NCI-H2107 treated with DMSO at 0.1 percent for 48 hours (cell line): ENCODE results near the gene NDUFV1.
"Not testable (repeated sequence)": the region's sequence is repeated elsewhere in the genome, so short reads cannot be mapped to it uniquely, and the experiment has no call there.

Experiments used
- DNase-seq: peaks from one replicate; lab custom pipeline; 2025; ENCODE audit not compliant: unreplicated experiment; lab: John Stamatoyannopoulos, UW

Gene NDUFV1

DNA sequence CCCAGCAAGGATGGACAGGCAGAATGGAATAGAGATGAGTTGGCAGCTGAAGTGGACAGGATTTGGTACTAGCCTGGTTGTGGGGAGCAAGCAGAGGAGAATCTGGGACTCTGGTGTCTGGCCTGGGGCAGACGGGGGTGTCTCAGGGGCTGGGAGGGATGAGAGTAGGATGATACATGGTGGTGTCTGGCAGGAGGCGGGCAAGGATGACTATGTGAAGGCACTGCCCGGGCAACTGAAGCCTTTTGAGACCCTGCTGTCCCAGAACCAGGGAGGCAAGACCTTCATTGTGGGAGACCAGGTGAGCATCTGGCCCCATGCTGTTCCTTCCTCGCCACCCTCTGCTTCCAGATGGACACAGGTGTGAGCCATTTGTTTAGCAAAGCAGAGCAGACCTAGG lies 20.8 kb upstream of the NDUFV1 start:
- no peak for DNase-seq

DNA sequence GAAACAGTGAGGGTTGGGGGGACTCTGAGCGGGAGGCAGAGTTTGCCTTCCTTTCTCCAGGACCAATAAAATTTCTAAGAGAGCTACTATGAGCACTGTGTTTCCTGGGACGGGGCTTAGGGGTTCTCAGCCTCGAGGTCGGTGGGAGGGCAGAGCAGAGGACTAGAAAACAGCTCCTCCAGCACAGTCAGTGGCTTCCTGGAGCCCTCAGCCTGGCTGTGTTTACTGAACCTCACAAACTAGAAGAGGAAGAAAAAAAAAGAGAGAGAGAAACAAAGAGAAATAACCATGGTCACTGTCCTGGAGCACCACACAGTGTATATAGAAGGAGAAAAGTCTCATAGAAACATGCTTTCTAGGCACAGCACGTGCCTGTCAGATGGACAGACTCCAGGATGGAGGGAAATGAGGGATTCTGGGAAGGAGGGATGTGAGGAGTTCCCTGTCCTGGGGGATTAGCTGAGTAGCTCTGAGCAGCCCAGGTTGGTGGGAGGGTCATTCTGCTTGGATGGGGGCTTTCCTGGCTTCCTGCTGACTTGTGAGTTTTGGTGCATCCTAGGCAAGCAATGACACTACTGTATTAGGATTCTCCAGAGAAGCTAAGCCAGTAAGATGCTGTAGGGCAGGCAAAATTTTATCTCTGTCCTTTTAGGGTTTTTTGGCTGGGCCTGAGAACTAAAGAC lies 20.0 kb upstream of the NDUFV1 start:
- no peak for DNase-seq

DNA sequence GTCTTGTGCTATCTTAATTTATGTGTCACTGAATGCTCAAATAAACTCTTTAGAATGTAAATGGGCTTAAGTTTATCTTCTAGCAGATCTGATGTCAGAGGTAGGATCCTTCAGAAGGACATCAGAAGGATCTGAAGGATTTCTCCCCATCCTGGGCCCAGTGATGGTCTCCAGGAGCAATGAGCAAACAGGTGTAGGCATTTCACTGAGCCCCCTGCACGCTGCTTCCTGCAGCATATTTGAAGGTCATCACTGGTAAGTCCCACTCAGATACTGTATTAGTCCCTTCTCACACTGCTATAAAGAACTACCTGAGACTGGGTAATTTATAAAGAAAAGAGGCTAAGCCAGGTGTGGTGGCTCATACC lies 18.6 kb upstream of the NDUFV1 start:
- no peak for DNase-seq

DNA sequence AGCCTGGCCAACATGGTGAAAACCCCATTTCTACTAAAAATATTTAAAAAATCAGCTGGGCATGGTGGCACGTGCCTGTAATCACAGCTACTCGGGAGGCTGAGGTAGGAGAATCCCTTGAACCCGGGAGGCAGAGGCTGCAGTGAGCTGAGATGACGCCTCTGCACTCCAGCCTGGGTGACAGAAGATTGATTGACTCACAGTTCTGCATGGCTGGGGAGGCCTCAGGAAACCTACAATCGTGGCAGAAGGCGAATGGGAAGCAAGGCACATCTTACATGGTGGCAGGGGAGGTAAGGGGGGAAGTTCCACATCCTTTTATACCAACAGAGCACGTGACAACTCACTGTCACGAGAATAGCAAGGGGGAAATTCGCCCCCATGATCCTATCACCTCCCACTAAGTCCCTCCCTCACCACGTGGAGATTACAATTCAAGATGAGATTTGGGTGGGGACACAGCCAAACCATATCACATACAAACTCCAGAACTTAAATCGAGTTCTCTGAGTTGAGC lies 17.8 kb upstream of the NDUFV1 start:
- DNase-seq, result not testable (repeated sequence)

DNA sequence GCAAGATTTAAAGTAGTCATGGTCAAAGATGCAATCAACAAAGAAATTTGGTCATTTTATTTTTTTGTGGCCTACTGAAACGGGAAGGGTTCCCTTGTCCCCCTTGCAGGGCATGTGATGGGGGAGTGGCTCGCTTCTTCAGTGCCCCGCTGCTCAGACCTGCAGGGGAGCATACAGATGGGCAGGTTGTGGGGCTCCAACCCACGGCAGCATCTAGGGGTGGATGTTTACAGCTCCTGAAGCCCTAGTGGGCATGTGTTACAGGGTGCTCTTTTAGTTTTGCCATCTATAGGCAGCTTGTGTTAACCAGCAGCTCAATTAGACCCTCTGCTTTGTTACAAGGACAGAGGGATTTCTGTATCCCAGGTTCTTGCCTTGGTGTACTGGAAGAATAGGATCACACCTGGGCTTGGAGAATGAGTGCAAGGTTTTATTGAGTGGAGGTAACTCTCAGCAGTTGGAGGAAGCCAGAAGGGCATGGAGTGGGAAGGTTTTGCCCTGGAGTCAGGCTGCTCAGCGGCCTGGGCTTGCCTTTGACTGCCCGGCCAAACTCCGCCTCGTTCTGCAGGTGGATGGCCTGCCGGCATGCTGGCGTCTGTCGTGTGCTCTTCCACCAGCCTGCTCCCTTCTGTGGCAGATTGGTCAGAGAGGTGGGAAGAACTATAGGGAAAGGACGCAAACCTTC lies 13.7 kb upstream of the NDUFV1 start:
- DNase-seq, result no peak

DNA sequence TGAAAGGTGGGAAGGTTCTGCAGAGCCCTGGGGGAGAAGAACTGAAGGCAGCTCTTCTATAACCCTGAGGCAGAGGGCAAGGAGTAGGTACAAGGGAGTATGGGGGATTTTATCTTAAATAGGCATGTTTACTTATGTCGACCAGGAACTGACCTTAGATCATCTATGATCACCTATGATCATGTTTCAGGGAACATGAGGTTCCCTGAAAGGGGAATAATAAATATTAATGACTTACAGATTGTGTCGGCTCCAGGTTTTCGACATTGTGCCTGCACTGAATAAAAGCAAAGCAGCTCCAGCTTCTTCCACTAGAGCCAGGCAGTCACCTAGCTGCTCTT lies 13.2 kb upstream of the NDUFV1 start:
- no peak for DNase-seq

DNA sequence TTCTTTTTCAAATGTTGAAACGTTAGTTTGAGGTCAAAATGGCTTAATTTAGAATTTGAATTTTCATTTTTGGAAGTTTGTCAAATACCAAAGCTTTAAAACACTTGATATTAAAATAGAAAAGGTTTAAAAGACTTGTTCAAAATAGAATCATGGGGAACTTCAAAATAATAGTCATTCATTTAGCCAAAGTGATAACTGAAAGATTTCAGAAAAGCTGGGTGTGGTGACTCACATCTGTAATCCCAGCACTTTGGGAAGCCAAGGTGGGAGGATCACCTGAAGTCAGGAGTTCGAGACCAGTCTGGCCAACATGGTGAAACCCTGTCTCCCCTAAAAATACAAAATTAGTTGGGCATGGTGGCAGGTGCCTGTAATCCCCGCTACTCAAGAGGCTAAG lies 12.3 kb upstream of the NDUFV1 start:
- no peak for DNase-seq

DNA sequence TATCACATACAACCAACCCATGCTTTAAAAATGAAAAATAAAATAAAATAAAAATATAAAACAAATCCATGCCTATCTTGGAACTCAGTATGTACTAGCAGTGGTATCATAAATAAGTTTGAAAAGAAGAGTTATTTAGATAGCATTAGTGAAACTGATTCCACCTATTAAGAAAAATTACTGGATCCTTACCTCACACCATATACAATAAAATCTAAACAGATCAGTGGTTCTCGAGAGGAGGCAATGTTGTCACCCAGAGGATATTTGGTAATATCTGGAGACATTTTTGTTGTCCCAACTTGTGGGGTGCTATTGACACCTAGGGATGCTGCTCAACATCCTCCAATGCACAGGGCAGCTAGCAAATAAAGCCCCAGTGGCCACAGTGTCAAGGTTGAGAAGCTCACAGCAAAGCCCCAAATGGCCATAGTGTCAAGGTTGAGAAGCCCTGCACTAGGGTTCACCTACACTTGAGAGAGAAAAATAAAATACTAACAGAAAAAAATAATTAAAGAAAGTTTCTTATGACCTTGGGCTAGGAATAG lies 9.9 kb upstream of the NDUFV1 start:
- no peak for DNase-seq

DNA sequence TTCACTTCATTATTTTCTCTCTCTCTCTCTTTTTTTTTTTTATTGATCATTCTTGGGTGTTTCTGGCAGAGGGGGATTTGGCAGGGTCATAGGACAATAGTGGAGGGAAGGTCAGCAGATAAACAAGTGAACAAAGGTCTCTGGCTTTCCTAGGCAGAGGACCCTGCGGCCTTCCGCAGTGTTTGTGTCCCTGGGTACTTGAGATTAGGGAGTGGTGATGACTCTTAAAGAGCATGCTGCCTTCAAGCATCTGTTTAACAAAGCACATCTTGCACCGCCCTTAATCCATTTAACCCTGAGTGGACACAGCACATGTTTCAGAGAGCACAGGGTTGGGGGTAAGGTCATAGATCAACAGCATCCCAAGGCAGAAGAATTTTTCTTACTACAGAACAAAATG lies 9.3 kb upstream of the NDUFV1 start:
- DNase-seq, result not testable (repeated sequence)

DNA sequence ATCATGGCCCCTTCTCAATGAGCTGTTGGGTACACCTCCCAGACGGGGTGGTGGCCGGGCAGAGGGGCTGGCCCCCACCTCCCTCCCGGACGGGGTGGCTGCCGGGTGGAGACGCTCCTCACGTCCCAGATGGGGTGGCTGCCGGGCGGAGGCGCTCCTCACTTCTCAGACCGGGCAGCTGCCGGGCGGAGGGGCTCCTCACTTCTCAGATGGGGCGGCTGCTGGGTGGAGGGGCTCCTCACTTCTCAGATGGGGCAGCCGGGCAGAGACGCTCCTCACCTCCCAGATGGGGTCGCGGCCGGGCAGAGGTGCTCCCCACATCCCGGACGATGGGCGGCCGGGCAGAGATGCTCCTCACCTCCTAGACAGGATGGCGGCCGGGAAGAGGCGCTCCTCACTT lies 8.8 kb upstream of the NDUFV1 start:
- not testable (repeated sequence) for DNase-seq

DNA sequence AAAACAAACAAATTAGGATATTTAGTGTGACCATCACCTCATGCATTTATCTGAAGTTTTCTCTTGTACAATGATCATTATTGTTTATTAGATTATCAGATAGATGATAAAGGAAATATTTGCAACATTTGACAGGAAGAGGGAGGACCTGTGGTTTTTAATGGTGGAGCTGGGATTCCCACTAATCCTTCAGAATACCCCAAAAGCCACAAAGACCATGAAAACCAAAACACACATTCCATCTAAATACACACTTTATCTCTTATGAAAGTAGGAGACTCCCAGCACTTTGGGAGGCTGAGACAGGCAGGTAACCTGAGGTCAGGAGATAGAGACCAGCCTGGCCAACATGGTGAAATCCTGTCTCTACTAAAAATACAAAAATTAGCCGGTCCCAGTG lies 7.6 kb upstream of the NDUFV1 start:
- DNase-seq, result no peak

DNA sequence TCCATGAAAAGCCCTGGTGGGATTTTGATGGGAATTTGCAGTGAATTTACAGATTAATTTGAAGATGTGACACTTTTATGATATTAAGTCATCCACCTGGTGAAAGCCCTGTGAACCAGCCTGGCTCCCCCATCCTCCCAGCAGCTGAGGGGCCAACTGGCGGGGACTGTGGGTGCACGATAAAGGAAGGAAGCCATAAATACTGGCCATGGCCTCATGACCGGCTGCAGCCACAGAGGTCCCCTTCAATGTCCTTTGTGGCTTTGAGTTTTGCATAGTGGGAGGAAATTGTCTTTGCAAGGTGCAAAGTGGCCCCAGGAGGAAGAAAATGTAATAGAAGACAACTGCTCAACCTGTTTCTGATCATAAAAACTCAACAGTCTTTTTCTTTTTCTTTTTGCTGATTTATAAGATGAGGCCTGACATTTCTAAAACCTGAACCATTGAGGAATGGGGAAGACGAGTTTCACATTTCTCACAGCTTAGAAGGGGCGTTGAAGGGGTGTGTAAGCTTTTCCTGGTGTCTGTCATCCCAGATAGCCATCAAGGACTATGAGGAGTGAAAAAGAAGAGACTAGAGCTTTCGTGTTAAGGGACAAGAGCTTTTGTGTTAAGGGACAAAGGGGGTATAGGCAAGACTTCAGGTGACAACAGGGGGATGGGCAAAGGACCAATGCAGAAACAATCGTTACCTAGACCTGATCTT lies 6.3 kb upstream of the NDUFV1 start:
- no peak for DNase-seq

DNA sequence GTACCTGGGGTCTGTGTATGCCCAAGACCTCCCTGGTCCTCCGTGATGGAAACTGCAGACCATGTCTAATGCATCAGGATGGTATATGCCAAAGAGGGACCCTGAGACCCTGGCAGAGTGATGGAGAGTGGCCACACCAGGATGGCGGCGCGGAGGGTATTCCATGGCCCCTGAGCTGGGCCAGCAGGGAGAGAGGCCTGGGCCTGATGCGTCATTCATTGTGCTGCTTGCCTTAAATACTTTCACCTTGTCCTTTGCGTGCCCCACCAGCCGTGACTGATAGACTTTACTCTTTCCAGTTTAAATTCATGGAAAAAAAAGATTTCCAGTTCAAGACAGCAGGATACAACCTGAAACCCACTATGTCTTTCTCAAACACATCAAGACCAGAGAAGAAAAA lies 5.6 kb upstream of the NDUFV1 start:
- no peak for DNase-seq

DNA sequence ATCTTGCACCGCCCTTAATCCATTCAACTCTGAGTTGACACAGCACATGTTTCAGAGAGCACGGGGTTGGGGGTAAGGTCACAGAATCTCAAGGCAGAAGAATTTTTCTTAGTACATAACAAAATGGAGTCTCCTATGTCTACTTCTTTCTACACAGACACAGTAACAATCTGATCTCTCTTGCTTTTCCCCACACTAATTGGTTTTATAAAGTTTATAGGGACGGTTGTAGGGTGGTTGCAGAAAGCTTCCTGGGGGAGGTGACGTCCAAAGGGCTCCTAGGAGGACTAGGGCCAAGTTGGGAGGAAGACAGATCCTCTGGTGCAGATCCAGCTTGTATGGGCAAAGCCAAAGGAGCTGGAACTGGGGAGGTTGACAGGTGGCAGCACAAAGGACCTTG lies 2.6 kb upstream of the NDUFV1 start:
- not testable (repeated sequence) for DNase-seq

DNA sequence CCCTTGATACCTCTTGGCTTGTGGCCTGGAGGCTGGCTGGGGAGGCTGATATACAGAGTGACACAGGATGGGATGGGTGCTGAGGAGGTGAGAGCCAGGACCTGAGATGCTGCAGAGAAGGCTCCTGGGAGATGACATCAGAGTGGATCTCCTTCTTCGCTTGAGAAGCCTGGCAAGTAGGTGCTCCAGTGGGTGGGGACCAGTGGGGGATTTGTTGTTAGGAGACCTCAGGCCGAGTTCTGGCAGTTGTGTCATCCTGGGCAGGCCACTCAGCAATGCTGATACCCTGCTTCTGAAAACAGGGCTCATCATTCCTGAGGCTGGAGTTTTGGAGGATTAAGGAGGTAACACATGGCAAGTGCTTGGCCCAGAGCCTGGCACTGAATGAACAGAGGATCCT lies 1.9 kb upstream of the NDUFV1 start:
- DNase-seq, result no peak

DNA sequence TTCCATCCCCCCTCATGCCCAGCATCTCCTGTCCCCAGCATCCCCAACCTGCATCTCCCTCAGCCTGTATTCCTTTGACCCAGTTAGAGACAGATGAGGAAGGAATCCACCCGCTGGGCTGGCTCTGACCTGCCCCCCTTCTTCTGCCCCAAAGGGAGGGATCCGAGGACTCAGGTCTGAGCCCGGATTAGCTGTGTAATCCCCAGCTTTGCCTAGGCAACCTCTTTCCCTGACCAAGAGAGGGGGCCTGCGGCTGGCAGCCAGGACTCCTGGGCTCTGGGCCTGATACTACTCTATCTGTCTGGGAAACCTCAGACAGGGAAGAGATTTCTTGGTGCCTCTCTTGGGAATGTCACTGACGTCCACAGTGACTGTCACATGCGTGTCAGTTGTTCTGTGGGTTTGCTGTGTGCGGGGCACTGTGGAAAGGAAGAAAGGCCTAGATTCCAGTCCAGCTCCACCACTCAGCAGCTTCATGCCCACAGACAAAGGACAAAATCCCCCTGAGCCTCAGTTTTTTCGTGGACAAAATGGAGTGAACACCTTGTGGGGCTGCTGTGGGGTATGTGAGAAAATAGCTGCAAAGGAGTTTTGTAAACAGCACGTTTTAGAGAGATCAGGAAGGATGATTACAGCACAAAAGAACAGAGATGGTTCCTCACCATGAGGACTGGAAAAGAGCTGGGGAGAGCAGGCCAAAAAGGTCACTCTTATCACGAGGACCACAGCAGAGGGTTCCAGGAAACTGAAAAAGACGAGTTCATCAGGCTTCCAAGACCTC lies 1.3 kb upstream of the NDUFV1 start:
- no peak for DNase-seq

DNA sequence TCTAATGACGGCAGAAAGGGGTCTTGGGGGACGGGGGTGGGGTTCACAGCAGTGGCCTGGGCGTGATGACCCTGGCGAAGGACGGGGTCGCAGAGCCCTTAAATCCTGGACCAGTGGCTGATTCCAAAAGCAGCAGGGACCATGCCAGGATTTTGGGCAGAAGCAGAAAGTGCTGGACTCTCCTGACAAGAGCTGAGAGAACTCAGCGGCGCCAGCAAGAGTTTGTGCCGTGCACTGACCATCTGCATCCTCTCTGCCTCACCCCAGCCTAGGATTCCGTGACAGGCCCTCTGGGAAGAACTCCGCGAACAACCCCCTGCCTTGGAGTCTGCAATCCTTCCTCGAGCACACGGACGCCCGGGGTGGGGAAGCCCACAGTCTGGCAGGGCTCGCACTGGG lies 644 bp upstream of the NDUFV1 start:
- DNase-seq, result no peak

DNA sequence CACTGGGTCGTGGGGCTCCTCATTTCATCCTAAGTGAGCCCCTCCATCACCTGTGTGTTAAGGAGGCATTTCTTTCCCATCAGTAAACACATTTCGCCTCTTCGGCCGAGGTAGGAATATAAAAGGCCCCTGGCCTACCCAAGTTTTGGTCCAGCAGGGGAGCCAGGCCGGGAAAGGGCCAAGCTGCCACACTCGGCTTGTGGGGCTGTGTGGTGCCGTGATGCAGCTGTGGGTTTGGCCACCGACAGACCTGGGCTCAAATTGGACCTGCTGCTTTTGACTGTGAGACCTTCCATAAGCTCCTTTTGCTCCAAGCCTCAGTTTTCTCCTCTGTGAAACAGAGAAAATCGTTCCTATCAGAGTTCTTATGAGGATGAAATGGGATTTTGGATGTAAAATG lies 771 bp downstream of the NDUFV1 start:
- no peak for DNase-seq

DNA sequence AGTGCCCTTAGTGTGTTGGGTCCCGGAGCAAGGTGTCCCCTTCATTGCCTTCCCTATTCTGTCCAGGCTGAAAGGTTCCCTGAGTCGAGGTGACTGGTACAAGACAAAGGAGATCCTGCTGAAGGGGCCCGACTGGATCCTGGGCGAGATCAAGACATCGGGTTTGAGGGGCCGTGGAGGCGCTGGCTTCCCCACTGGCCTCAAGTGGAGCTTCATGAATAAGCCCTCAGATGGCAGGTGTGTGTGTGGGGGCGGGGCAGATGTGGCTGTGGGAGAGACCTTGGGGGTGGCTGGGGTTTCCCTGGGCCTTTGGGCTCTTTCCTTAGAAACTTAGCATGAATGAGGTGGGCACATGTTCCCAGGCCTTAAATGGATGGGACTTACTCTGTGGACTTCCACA lies 1.8 kb downstream of the NDUFV1 start:
- no peak for DNase-seq

DNA sequence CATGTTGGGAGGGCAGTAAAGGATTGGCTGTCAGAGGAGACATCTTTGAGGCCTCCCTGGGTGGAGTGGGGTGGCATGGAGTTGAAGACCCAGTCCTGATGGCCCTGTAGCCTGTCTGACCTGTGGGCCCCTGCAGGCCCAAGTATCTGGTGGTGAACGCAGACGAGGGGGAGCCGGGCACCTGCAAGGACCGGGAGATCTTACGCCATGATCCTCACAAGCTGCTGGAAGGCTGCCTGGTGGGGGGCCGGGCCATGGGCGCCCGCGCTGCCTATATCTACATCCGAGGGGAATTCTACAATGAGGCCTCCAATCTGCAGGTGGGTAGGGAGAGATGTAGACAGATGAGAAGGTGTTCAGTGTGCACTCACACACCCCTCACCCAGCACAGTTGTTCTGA lies 2.6 kb downstream of the NDUFV1 start:
- no peak for DNase-seq

DNA sequence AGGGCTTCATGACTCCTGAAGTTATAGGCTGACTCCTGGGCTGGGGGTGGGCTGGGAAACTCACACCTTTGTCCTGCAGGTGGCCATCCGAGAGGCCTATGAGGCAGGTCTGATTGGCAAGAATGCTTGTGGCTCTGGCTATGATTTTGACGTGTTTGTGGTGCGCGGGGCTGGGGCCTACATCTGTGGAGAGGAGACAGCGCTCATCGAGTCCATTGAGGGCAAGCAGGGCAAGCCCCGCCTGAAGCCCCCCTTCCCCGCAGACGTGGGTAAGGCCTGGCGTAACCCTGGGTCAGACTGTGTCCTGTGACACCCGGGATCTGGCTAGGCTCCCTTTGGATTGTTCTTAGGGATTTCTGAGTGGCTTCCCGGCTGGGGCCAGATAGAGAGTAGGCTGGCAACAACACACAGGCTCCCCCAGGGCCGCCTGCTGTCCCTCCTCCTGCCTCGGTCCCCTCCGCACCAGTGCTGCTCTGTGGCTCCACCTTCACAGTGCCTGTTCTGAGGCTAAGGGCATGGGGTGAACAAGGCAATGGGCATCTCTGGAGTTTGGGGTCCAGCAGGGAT lies 3.6 kb downstream of the NDUFV1 start:
- DNase-seq, result no peak
